ENCODE results near the gene ANKRD40.

ANKRD40 gene

DNA sequence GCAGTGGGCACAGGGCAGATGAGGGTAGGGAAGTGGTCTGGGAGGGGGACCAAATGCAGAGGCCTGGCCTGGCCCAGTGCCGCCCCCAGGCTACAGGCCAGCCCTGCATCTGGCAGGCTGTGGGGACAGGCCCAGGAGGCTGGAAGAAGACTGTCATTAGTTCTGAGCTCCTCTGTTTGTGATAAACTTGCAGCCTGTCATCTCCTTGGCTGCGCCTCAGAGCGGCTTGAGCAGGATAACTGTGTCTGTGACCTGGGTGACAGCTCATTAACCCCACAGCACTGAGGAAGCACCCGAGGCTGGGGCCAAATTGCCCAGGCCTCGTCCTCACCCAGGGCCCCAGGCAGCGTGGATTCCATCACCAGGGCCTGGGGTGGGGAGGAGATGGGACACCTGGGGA, 49.1 kb downstream of the ANKRD40 start:
- peaks cover 13% of the 10 kb centered on the region for H3K4me1 ChIP-seq (ENCODE audit: low read length)
- no peaks in the 10 kb centered on the region for H3K27me3 ChIP-seq (replicated peaks; ENCODE audit: insufficient read depth, low read length)
- H3K4me3 ChIP-seq (ENCODE audit: low read length), result no peak overlapping the region
- no peak overlapping the region for H3K4me2 ChIP-seq (ENCODE audit: low read depth, low read length)
- no peak overlapping the region for H2AFZ ChIP-seq (ENCODE audit: low read length)
- H3F3A ChIP-seq (ENCODE audit: insufficient read depth, low read length), result no peaks in the 10 kb centered on the region
- H3K9me2 ChIP-seq (replicated peaks; ENCODE audit: insufficient read depth, low read length), result no peaks in the 10 kb centered on the region
- no peak overlapping the region for H3K9ac ChIP-seq (ENCODE audit: low read length)
- no peaks in the 10 kb centered on the region for H3K79me2 ChIP-seq (ENCODE audit: low read length)
- no peaks in the 10 kb centered on the region for H4K20me1 ChIP-seq (ENCODE audit: insufficient read depth, low read length)
- DNase-seq, result no peak
- H3K27ac ChIP-seq (ENCODE audit: low read length), result no peak overlapping the region
- no peaks in the 10 kb centered on the region for H3K9me3 ChIP-seq (replicated peaks; ENCODE audit: insufficient read depth, low read length)
- TF ChIP-seq CTCF (IDR thresholded peaks at IDR 0.05; ENCODE audit: low read length) (no peak), EZH2 (optimal IDR thresholded peaks at IDR 0.05; ENCODE audit: low read depth, low read length) (no peak), EZH2phosphoT487 (IDR thresholded peaks at IDR 0.05; ENCODE audit: low read length) (no peak)
- H3K36me3 ChIP-seq (replicated peaks; ENCODE audit: insufficient read depth, low read length), result no peaks in the 10 kb centered on the region

GRCh38 chr17:50657627-50658026, 50.1 kb downstream of the ANKRD40 start:
- no peak for DNase-seq
- H3K4me3 ChIP-seq (ENCODE audit: low read length), result no peak overlapping the region
- no peak overlapping the region for H3K9ac ChIP-seq (ENCODE audit: low read length)
- H2AFZ ChIP-seq (ENCODE audit: low read length), result no peak overlapping the region
- no peak overlapping the region for H3K27ac ChIP-seq (ENCODE audit: low read length)
- no peaks in the 10 kb centered on the region for H3K36me3 ChIP-seq (replicated peaks; ENCODE audit: insufficient read depth, low read length)
- H3K9me3 ChIP-seq (replicated peaks; ENCODE audit: insufficient read depth, low read length), result no peaks in the 10 kb centered on the region
- no peaks in the 10 kb centered on the region for H3F3A ChIP-seq (ENCODE audit: insufficient read depth, low read length)
- no peak overlapping the region for H3K4me2 ChIP-seq (ENCODE audit: low read depth, low read length)
- H3K4me1 ChIP-seq (ENCODE audit: low read length), result peaks cover 13% of the 10 kb centered on the region
- H4K20me1 ChIP-seq (ENCODE audit: insufficient read depth, low read length), result no peaks in the 10 kb centered on the region
- H3K9me2 ChIP-seq (replicated peaks; ENCODE audit: insufficient read depth, low read length), result no peaks in the 10 kb centered on the region
- H3K79me2 ChIP-seq (ENCODE audit: low read length), result no peaks in the 10 kb centered on the region
- TF ChIP-seq EZH2phosphoT487 (IDR thresholded peaks at IDR 0.05; ENCODE audit: low read length), result no peak
- no peak for TF ChIP-seq CTCF (IDR thresholded peaks at IDR 0.05; ENCODE audit: low read length)
- TF ChIP-seq EZH2 (optimal IDR thresholded peaks at IDR 0.05; ENCODE audit: low read depth, low read length), result no peak
- H3K27me3 ChIP-seq (replicated peaks; ENCODE audit: insufficient read depth, low read length), result no peaks in the 10 kb centered on the region

- no peak for DNase-seq
- Histone ChIP-seq H3K27ac (ENCODE audit: low read length) (no peak overlapping the region), H4K20me1 (ENCODE audit: insufficient read depth, low read length) (no peaks in the 10 kb centered on the region), H3K79me2 (ENCODE audit: low read length) (no peaks in the 10 kb centered on the region), H3F3A (ENCODE audit: insufficient read depth, low read length) (no peaks in the 10 kb centered on the region), H3K4me3 (ENCODE audit: low read length) (no peak overlapping the region), H3K27me3 (replicated peaks; ENCODE audit: insufficient read depth, low read length) (no peaks in the 10 kb centered on the region), H3K9me3 (replicated peaks; ENCODE audit: insufficient read depth, low read length) (no peaks in the 10 kb centered on the region), H3K9ac (ENCODE audit: low read length) (no peak overlapping the region), H3K4me2 (ENCODE audit: low read depth, low read length) (no peak overlapping the region), H3K36me3 (replicated peaks; ENCODE audit: insufficient read depth, low read length) (no peaks in the 10 kb centered on the region), H3K4me1 (ENCODE audit: low read length) (peaks cover 11% of the 10 kb centered on the region), H3K9me2 (replicated peaks; ENCODE audit: insufficient read depth, low read length) (no peaks in the 10 kb centered on the region), H2AFZ (ENCODE audit: low read length) (no peak overlapping the region)
- TF ChIP-seq EZH2 (optimal IDR thresholded peaks at IDR 0.05; ENCODE audit: low read depth, low read length) (no peak), CTCF (IDR thresholded peaks at IDR 0.05; ENCODE audit: low read length) (no peak), EZH2phosphoT487 (IDR thresholded peaks at IDR 0.05; ENCODE audit: low read length) (no peak)
Measured at GRCh38 chr17:50657054-50657453, 50.7 kb downstream of the ANKRD40 start.

Data from MM.1S (cell line).